NCI-H774 (cell line): ENCODE measurements around the gene BUD31.
"Not testable (repeated sequence)": the region's sequence is repeated elsewhere in the genome, so short reads cannot be mapped to it uniquely, and the experiment has no call there.

Source experiments
- DNase-seq: peaks from one replicate; lab custom pipeline; 2025; lab: John Stamatoyannopoulos, UW

The BUD31 gene

GRCh38 chr7:99408379-99409191, at the start of gene BUD31, which contains the start of gene PDAP1:
Gene BUD31, plus strand, starts transcription at chr7:99408969. Its CDS starts 2,124 bp downstream, at chr7:99411093.
Gene PDAP1, minus strand, starts transcription at chr7:99408597. Its CDS starts 49 bp downstream, at chr7:99408548.
- peak; percentile 92 for DNase-seq

GRCh38 chr7:99359465-99360154, 49.2 kb upstream of the BUD31 start:
- no peak for DNase-seq

- DNase-seq, result no peak
Measured at GRCh38 chr7:99362801-99363200, 46.0 kb upstream of the BUD31 start.

- DNase-seq, result no peak
Measured at GRCh38 chr7:99363286-99363685, 45.5 kb upstream of the BUD31 start.

- DNase-seq, result no peak
Measured at GRCh38 chr7:99365318-99366141, 43.2 kb upstream of the BUD31 start.

GRCh38 chr7:99366646-99367045, 42.1 kb upstream of the BUD31 start:
- DNase-seq, result no peak

- no peak for DNase-seq
Measured at GRCh38 chr7:99368750-99369389, 39.9 kb upstream of the BUD31 start.

GRCh38 chr7:99369767-99370391, 38.9 kb upstream of the BUD31 start:
- no peak for DNase-seq

- no peak for DNase-seq
Measured at GRCh38 chr7:99371376-99371920, 37.3 kb upstream of the BUD31 start.

- peak; percentile 25 for DNase-seq
Measured at GRCh38 chr7:99372275-99373090, 36.3 kb upstream of the BUD31 start.

- DNase-seq, result no peak
Measured at GRCh38 chr7:99373091-99374066, 35.4 kb upstream of the BUD31 start.

- peak; percentile 84 for DNase-seq
Measured at GRCh38 chr7:99374111-99375064, 34.4 kb upstream of the BUD31 start, which contains the start of gene ARPC1B. Gene ARPC1B, plus strand, starts transcription at chr7:99374730. Its CDS starts 10,985 bp downstream, at chr7:99385715.

GRCh38 chr7:99375070-99375807, 33.5 kb upstream of the BUD31 start:
- peak; percentile 61 for DNase-seq

- DNase-seq, result no peak
Measured at GRCh38 chr7:99379043-99379577, 29.7 kb upstream of the BUD31 start.

- not testable (repeated sequence) for DNase-seq
Measured at GRCh38 chr7:99379693-99380031, 29.1 kb upstream of the BUD31 start.

- no peak for DNase-seq
Measured at GRCh38 chr7:99380032-99380822, 28.5 kb upstream of the BUD31 start.
